Muscle of leg (tissue), 11 donors: ENCODE measurements around the gene RASSF5. TPM values are rescaled to one million over a fixed set of nuclear protein-coding genes. Genes with fewer than 3 reads are reported as not detected.

Experiments
- DNase-seq: peaks from one replicate; pipeline ENCODE4 v3.0.0; 2013
- H3K27ac ChIP-seq: one replicate; pipeline ENCODE4 v1.5.1; 2013; ENCODE audit warnings: mild to moderate bottlenecking, low read length, control low read depth
- H3K27me3 ChIP-seq: one replicate; pipeline ENCODE4 v1.6.1; 2013; ENCODE audit warnings: low read length; ENCODE audit not compliant: control insufficient read depth, insufficient read depth
- H3K36me3 ChIP-seq: one replicate; pipeline ENCODE4 v1.6.1; 2013; ENCODE audit warnings: low read length; ENCODE audit not compliant: control insufficient read depth, insufficient read depth
- H3K4me1 ChIP-seq: one replicate; pipeline ENCODE4 v1.6.1; 2013; ENCODE audit warnings: low read length; ENCODE audit not compliant: control insufficient read depth, insufficient read depth
- H3K4me3 ChIP-seq: one replicate; pipeline ENCODE4 v1.5.1; 2013; ENCODE audit warnings: low read length, control low read depth
- H3K9me3 ChIP-seq: replicated peaks from 2 replicates; pipeline ENCODE4 v1.6.1; 2013; ENCODE audit warnings: low read depth, low read length; ENCODE audit not compliant: control insufficient read depth
- WGBS: methylation state at CpG from one replicate; pipeline ENCODE4 v1.1.5; 2013; ENCODE audit warnings: missing lambda C conversion rate; ENCODE audit not compliant: insufficient coverage; 5-methylcytosine and 5-hydroxymethylcytosine counted together
- polyA plus RNA-seq, 8 donors: library from polyadenylated mRNA; unstranded; fragments of 120-200 nt; gene quantifications; one replicate each; pipeline versions ENCODE4 v1.2.1 to v1.2.3, GENCODE V29; 2013; ENCODE audit warnings: inconsistent platforms in 1 of 8, low replicate concordance in 1 of 8; ENCODE audit not compliant: insufficient read length in 8 of 8, insufficient read depth in 1 of 8
- total RNA-seq: library from RNA; stranded (reverse); fragments of 120-200 nt; gene quantifications from one replicate; pipeline ENCODE4 v1.2.4, GENCODE V29; 2013

Gene RASSF5
- total and polyA plus RNA-seq, 9 donors = 3.6 to 8.6 (median 6.3) TPM

DNA sequence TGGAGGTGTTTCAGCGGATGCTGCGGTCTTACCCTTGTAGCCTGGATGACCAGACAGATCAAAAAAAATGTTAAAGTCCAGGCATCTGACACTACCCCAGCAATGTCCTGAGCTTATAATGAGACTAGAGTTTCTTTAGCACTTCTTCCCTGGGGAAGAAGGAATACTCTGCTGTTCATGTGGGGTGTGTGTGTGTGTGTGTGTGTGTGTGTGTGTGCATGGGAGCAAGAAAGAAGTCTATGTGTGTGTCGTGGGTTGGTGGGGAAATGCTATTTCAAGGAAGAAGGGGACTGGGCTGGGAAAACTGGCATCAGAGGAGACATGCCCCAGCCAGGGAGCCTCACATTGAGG is 3.0 kb upstream of the RASSF5 start:
- H3K27me3 ChIP-seq = peaks cover 41% of the 10 kb centered on the region
- no peak for DNase-seq
- H3K4me1 ChIP-seq = peaks cover 50% of the 10 kb centered on the region
- H3K27ac ChIP-seq = no peak overlapping the region
- no peaks in the 10 kb centered on the region for H3K36me3 ChIP-seq
- no peak overlapping the region for H3K4me3 ChIP-seq
- WGBS = 29% methylated on average over 2 of the region's 3 CpGs
- no peaks in the 10 kb centered on the region for H3K9me3 ChIP-seq

DNA sequence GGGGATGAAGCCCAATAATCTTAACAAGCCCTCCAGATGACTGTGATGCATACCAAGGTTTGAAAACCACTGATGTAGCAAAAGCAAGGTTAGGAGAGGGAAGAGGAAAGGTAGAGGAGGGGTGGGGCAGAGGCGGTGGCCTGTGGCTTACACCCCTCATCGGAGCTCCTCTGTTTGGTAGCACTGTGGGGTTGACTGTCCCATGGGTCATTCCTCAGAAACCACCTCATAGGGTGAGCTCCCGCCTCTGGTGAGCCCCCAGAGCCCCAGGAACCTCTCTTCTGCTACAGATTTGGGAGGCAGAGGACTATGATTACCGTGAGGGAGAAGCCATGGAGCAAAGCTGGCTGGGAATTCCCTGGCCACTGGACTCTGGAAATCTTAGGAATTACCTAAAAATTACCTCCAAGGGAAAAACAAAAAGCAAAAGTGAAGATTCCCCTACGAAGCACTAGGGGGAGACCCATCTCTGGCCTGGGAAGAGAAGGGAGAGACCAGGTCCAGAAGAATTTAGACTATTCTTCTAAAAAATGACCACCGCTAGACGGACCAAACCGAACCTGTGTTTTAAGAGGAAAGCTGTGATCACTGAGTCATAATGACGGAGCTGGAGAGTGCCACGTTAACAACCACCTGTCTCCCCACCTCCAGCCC is 1.5 kb upstream of the RASSF5 start:
- DNase-seq = no peak
- H3K36me3 ChIP-seq = no peaks in the 10 kb centered on the region
- peaks cover 49% of the 10 kb centered on the region for H3K27me3 ChIP-seq
- no peak overlapping the region for H3K27ac ChIP-seq
- H3K4me3 ChIP-seq = no peak overlapping the region
- no CpG with 5 or more reads among the region's 10 CpGs for WGBS
- H3K9me3 ChIP-seq = no peaks in the 10 kb centered on the region
- H3K4me1 ChIP-seq = peaks cover 54% of the 10 kb centered on the region

DNA sequence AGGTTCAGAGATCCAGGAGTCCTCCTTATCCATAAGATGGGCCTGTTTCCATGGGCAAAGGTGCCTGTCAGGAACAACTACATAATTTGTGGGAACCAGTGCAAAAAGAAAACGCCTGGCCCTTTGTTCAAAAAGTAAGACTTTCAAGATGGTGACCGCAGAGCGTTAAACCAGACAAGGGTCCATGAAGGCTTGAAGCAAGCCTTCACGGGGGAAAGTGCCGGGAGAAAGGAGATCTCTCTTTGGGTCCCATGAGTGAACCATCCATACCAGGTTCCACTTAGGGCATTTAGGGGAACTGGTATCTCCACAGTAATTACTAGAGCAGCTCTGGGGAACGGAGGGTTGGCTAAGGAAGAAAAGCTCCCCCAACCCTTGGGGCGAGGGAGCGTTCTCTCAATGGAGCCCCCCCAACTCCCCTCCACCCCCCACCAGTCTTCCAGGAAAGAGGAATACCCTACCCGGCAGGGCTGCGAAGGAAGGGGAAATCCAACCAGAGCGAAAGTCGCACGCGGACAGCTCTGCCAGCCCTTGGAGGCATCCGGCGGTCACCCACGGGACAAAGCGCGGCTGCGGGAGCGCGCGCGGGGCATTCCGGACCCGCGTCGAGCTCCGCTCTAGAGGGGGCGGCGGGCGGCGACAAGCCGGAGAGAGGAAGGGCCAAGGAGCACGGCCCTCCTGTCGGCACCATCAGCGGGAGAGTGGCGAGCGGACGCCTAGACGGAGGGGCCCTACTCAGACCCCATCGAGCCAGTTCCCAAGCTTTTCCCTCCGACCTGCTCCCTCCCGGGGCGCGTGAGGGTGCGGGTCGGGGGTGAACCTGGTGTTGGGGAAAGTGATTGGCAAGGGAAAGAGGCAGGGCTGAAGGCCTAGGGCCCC is 687 bp upstream of the RASSF5 start:
- Histone ChIP-seq H3K36me3 (no peaks in the 10 kb centered on the region), H3K4me1 (peaks cover 51% of the 10 kb centered on the region), H3K9me3 (no peaks in the 10 kb centered on the region), H3K27me3 (peaks cover 49% of the 10 kb centered on the region), H3K4me3 (peak overlapping the region; percentile 58), H3K27ac (no peak overlapping the region)
- WGBS = 12% methylated on average over 33 of the region's 48 CpGs
- no peak for DNase-seq

DNA sequence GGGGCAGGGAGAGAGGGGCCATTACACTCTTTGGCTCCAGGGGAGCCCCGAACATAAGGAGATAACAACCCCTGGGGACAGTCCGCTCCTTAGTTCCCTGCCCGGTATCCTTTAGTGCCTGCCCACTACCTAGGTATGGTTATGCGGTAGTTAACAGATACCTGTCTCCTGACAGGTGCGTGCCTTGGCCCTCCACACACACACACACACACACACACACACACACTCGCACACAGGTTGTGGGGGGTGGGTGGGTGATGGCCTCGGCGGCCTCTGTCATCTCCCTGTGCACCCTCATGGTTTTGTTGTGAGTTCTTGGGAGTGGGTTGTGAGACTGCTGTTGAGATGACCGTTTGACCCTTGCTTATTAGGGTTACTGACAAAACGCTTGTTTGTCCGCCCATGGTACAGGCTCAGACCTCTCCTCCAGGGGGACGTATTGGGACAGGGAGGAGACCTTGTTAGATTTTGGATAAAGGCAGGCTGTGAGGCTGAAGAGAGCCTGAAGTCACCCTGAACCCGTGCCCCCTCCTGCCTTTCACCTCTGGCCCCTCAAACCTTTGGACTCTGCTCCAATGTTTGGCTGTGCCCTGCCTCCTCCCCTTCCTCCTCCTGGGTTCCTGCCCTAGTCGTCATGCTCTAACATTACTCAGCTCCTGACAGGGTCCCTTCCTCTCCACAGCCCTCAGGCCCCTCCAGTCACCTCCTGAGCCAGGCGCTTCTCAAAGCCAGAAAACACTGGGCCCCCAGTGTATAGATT is 979 bp downstream of the RASSF5 start:
- DNase-seq = no peak
- H3K27ac ChIP-seq = peak overlapping the region; percentile 54
- H3K4me1 ChIP-seq = peaks cover 63% of the 10 kb centered on the region
- WGBS = 31% methylated on average over 2 of the region's 15 CpGs
- peaks cover 48% of the 10 kb centered on the region for H3K27me3 ChIP-seq
- H3K4me3 ChIP-seq = peak overlapping the region; percentile 39
- no peaks in the 10 kb centered on the region for H3K36me3 ChIP-seq
- no peaks in the 10 kb centered on the region for H3K9me3 ChIP-seq

DNA sequence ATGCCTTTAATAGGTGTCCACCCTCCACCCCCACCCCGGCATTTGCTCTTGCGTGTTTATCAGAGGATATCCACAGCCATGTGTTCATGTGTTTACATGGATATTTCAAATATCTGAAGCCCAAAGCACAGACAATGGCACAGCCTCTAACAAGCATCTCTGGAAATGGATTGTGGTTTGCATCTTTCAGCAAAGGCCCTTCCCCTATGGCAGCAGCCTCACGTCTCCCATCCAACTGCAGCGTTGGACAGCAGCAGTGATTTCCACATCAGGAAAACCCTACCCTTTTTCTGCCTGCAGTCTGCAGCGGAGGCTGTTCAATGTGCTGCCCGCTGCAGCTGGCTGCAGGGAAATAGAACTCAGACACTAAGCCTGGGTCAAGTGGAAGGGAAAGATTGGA is 1.6 kb downstream of the RASSF5 start:
- Histone ChIP-seq H3K4me3 (no peak overlapping the region), H3K27me3 (peaks cover 48% of the 10 kb centered on the region), H3K4me1 (peaks cover 66% of the 10 kb centered on the region), H3K9me3 (no peaks in the 10 kb centered on the region), H3K36me3 (no peaks in the 10 kb centered on the region), H3K27ac (peak overlapping the region; percentile 54)
- peak; percentile 87 for DNase-seq
- WGBS = 18% methylated on average over 2 of the region's 6 CpGs

DNA sequence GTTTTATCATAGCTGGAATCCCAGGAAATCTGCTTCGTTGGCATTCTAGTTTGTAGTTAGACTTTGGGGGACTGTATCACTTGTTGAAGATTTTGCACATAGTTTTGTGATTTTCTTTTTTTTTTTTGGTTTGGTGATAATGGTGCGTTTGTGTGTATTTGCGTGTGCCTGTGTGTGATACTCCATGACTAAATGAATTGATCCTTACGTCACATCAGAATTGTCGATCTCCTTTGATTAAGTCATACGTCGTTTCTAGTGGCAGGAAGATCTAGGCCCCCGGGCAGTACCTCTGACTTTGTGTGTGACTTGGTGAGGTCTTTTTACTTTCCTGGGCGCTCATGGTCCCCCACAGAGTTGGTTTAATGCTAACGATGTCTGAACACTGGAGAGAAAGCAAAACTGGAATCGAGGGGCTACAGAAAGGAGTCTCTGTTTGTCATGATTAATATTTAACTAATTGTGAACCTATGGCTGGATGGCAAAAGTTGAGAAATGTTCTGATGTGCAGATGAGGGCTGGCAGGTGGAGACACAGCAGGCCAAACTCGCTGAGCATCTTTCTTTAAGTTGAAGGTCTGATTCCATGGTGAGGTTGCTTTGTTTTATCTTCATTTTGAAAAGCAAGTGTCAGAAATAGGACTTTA is 2.4 kb downstream of the RASSF5 start:
- H3K27ac ChIP-seq = no peak overlapping the region
- 74% methylated on average over 6 of the region's 12 CpGs for WGBS
- H3K27me3 ChIP-seq = peaks cover 48% of the 10 kb centered on the region
- H3K9me3 ChIP-seq = no peaks in the 10 kb centered on the region
- H3K4me3 ChIP-seq = no peak overlapping the region
- no peaks in the 10 kb centered on the region for H3K36me3 ChIP-seq
- DNase-seq = no peak
- peaks cover 64% of the 10 kb centered on the region for H3K4me1 ChIP-seq

DNA sequence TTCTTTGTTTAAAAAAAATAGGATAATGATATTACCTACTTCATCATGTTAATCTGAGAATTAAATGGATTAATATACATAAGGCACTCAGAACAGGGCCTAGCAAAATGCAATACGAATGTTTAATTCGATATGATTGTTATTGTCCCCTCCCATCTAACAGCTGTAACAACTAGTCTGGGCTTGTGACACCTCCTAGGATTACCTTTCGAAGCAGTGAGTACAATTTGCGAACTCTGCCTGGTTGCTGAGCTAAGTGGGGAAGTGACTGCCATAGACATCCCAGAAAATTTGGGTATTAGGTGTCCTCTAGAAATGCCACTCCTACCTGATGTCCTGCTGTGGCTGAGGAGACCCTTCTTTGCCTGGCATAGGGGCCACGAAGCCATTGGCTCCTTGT is 3.0 kb downstream of the RASSF5 start:
- Histone ChIP-seq H3K27me3 (peaks cover 45% of the 10 kb centered on the region), H3K4me3 (no peak overlapping the region), H3K27ac (no peak overlapping the region), H3K4me1 (peaks cover 64% of the 10 kb centered on the region), H3K36me3 (no peaks in the 10 kb centered on the region), H3K9me3 (no peaks in the 10 kb centered on the region)
- no peak for DNase-seq
- WGBS = 94% methylated on average over 3 of the region's 5 CpGs

DNA sequence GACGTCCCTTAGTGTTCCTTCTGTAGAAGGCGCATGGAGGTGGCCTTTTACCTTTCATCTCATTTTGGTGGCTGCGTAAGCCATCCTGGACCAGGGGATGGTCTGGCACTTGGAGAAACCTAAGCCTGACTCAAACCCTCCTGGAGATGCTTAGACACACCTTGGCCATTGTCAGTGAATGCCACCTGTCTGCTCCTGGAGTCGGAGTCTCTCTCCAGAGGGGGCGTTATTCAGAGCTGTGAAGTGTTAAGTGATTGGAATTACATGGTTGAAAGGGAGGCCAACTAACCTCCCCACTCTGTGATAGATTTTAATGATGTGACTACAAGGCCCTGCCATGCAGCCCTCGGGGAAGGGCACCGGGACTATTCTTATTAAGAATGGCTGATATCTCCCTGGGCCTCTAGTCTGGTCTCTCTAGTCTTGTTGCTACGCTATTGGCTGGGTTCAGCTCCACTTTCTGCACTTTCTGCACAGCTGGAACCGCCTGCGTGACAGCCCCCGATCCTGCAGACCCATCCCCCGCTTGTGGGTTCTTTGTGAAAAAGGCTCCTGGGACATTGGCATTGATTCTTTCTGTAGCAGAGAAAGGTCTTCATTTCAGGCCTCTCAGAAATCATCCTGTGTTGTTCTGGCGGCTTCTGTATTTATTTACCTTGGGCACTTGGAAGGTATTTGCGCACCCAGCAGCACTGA is 4.2 kb downstream of the RASSF5 start:
- Histone ChIP-seq H3K27me3 (peaks cover 35% of the 10 kb centered on the region), H3K27ac (no peak overlapping the region), H3K4me1 (peaks cover 60% of the 10 kb centered on the region), H3K4me3 (no peak overlapping the region), H3K9me3 (no peaks in the 10 kb centered on the region), H3K36me3 (no peaks in the 10 kb centered on the region)
- DNase-seq = no peak
- 65% methylated on average over 8 of the region's 14 CpGs for WGBS

DNA sequence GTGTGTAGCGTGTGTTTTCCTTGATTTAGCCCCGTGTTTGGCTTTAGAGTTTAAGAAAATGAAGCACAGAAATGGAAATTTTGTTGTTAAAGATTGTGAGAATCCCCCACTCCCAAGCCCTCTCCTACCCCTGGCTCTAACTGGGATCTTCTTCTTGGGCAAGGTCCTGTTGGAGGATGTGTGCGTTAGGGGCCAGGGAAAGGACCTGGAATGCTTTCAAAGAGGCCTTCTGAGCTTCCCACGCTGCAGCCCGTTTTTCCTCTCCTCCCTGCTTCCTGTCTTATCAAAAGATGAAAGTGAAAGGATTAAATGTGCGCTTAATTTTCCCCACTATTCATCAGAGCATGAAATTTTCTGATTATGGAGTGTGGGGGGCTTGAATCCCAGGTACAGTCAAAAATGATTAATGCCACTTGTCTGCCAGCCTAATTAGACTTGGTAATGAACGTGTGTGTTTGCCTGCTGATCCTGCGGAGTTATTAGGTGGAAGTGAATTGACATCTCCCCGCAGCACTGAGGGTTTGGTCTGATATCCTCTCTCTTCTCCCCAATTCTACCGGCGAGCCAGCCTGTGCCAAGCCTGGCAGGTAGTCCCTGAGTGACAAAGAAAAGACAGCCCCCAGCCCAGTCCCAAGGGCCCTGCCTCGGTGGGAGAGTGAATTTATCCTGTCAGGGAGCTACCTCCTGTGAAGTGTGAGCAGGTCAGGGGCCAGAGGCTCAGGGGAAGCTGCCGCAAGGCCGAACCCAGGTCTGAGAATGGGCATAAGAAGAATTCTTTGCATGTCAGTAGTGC is 4.9 kb downstream of the RASSF5 start:
- no peaks in the 10 kb centered on the region for H3K9me3 ChIP-seq
- no peak for DNase-seq
- peak overlapping the region; percentile 2 for H3K27ac ChIP-seq
- H3K4me3 ChIP-seq = no peak overlapping the region
- H3K4me1 ChIP-seq = peaks cover 53% of the 10 kb centered on the region
- 96% methylated on average over 2 of the region's 14 CpGs for WGBS
- no peaks in the 10 kb centered on the region for H3K36me3 ChIP-seq
- peaks cover 30% of the 10 kb centered on the region for H3K27me3 ChIP-seq
